Activated CD8-positive, alpha-beta T cell treated with anti-CD3 and anti-CD28 coated beads for 36 hours (primary cell): ENCODE results near the gene CDC27. TPM values are rescaled to one million over a fixed set of nuclear protein-coding genes. Genes with fewer than 3 reads are reported as not detected.
"Not testable (repeated sequence)": the region's sequence is repeated elsewhere in the genome, so short reads cannot be mapped to it uniquely, and the experiment has no call there.

Experiments used
- ATAC-seq: fragments of 200-7000 bp; cut with Tn5 transposase; one replicate; pipeline ENCODE4 v1.10.0; 2021; ENCODE audit warnings: mild to moderate bottlenecking, moderate library complexity
- CTCF ChIA-PET: fragments of 350-600 bp; sonication (Branson Sonifier 250); formaldehyde crosslinking; loops from one replicate; lab custom pipeline; 2021; ENCODE audit warnings: antibody characterized with exemption; lab: Charles Lee
- POLR2A ChIA-PET: fragments of 350-600 bp; sonication (Branson Sonifier 250); formaldehyde crosslinking; loops from one replicate; lab custom pipeline; 2021; ENCODE audit warnings: antibody characterized with exemption; lab: Charles Lee
- DNase-seq: peaks from one replicate; pipeline ENCODE4 v3.0.0-alpha.2; 2020
- H3K27ac Mint-ChIP-seq: one replicate; pipeline ENCODE4 v1.8.0; 2021; ENCODE audit warnings: mild to moderate bottlenecking, mixed read lengths
- H3K27me3 Mint-ChIP-seq: one replicate; pipeline ENCODE4 v1.8.0; 2021; ENCODE audit warnings: mixed read lengths
- H3K36me3 Mint-ChIP-seq: one replicate; pipeline ENCODE4 v1.8.0; 2021; ENCODE audit warnings: low read depth, mixed read lengths
- H3K4me1 Mint-ChIP-seq: one replicate; pipeline ENCODE4 v1.8.0; 2021; ENCODE audit warnings: low read depth, mixed read lengths
- H3K4me3 Mint-ChIP-seq: one replicate; pipeline ENCODE4 v1.8.0; 2021; ENCODE audit warnings: mild to moderate bottlenecking, moderate library complexity, mixed read lengths
- H3K9me3 Mint-ChIP-seq: one replicate; pipeline ENCODE4 v1.8.0; 2021; ENCODE audit warnings: mixed read lengths
- CTCF ChIP-seq: fragments of 200-600 bp; IDR thresholded peaks from one replicate; pipeline ENCODE4 v1.8.0; 2022; ENCODE audit warnings: antibody characterized with exemption, mild to moderate bottlenecking
- intact Hi-C: fragments of 100-400 bp; cut with micrococcal nuclease; formaldehyde crosslinking; loops from one replicate; pipeline ENCODE4 v1.10.0; 2022
- total RNA-seq, 2 experiments: library from RNA; stranded (reverse); gene quantifications; one replicate each; pipeline ENCODE4 v1.2.3, GENCODE V29; 2021

Gene CDC27
- total RNA-seq, 2 experiments from 2014 or later, result 103 TPM

- Mint-ChIP-seq H3K9me3 (no peaks in the 10 kb centered on the region), H3K36me3 (no peaks in the 10 kb centered on the region), H3K4me1 (no peaks in the 10 kb centered on the region), H3K27ac (no peak overlapping the region), H3K4me3 (no peak overlapping the region), H3K27me3 (peaks cover 2% of the 10 kb centered on the region)
- DNase-seq (no peak), ATAC-seq (no peak)
- ChIA-PET POLR2A (interaction anchor here (0.8 kb wide), 1 partner anchor 114 kb away, joined by 3 read pairs; no protein-coding TSS in a partner anchor), CTCF (no interaction called here)
- no peak for TF ChIP-seq CTCF
- intact Hi-C loops, result no loop called here
Observed at GRCh38 chr17:47106130-47106529, 83.0 kb downstream of the CDC27 start.

GRCh38 chr17:47105246-47105645 lies 83.8 kb downstream of the CDC27 start:
- POLR2A ChIA-PET, H3K4me3 Mint-ChIP-seq, DNase-seq, intact Hi-C loops, H3K27me3 Mint-ChIP-seq, H3K9me3 Mint-ChIP-seq, ATAC-seq, H3K36me3 Mint-ChIP-seq, H3K4me1 Mint-ChIP-seq, CTCF ChIA-PET, H3K27ac Mint-ChIP-seq: not testable (repeated sequence)

- POLR2A ChIA-PET, result no interaction called here
- no peak overlapping the region for H3K4me3 Mint-ChIP-seq
- no peak for TF ChIP-seq CTCF
- ATAC-seq (no peak), DNase-seq (no peak)
- no peaks in the 10 kb centered on the region for H3K27me3 Mint-ChIP-seq
- intact Hi-C loops, result no loop called here
- no peak overlapping the region for H3K27ac Mint-ChIP-seq
- peaks cover 3% of the 10 kb centered on the region for H3K36me3 Mint-ChIP-seq
- H3K9me3 Mint-ChIP-seq, result no peaks in the 10 kb centered on the region
- CTCF ChIA-PET, result no interaction called here
- H3K4me1 Mint-ChIP-seq, result peaks cover 9% of the 10 kb centered on the region
Observed at GRCh38 chr17:47102914-47103313, 86.2 kb downstream of the CDC27 start.

GRCh38 chr17:47099987-47100711 lies 88.9 kb downstream of the CDC27 start:
- peak overlapping the region; percentile 85 for H3K4me3 Mint-ChIP-seq
- H3K27ac Mint-ChIP-seq, result peak overlapping the region; percentile 97
- no peaks in the 10 kb centered on the region for H3K9me3 Mint-ChIP-seq
- ATAC-seq, result peak; percentile 100
- H3K36me3 Mint-ChIP-seq, result peaks cover 9% of the 10 kb centered on the region
- H3K27me3 Mint-ChIP-seq, result no peaks in the 10 kb centered on the region
- H3K4me1 Mint-ChIP-seq, result peaks cover 22% of the 10 kb centered on the region
- intact Hi-C loops, result no loop called here
- DNase-seq, result peak; percentile 94
- ChIA-PET CTCF (no interaction called here), POLR2A (no interaction called here)
- no peak for TF ChIP-seq CTCF

- intact Hi-C loops, result no loop called here
- Mint-ChIP-seq H3K36me3 (peaks cover 9% of the 10 kb centered on the region), H3K4me3 (peak overlapping the region; percentile 85), H3K9me3 (no peaks in the 10 kb centered on the region), H3K27ac (peak overlapping the region; percentile 58), H3K27me3 (no peaks in the 10 kb centered on the region), H3K4me1 (peaks cover 24% of the 10 kb centered on the region)
- POLR2A ChIA-PET, result no interaction called here
- DNase-seq (no peak), ATAC-seq (no peak)
- CTCF ChIA-PET, result no interaction called here
- no peak for TF ChIP-seq CTCF
Observed at GRCh38 chr17:47099451-47099986, 89.6 kb downstream of the CDC27 start.
